Activated CD8-positive, alpha-beta memory T cell treated with anti-CD3 and anti-CD28 coated beads for 1 hour (primary cell): ENCODE measurements around the gene CMTM2.
"Not testable (repeated sequence)": the region's sequence is repeated elsewhere in the genome, so short reads cannot be mapped to it uniquely, and the experiment has no call there.

Experiments
- DNase-seq, 2 donors: peaks; one replicate each; pipeline ENCODE4 v3.0.0-alpha.2; 2020; ENCODE audit warnings: low read depth in 1 of 2; ENCODE audit errors: extremely low read depth in 1 of 2

The CMTM2 gene

DNA sequence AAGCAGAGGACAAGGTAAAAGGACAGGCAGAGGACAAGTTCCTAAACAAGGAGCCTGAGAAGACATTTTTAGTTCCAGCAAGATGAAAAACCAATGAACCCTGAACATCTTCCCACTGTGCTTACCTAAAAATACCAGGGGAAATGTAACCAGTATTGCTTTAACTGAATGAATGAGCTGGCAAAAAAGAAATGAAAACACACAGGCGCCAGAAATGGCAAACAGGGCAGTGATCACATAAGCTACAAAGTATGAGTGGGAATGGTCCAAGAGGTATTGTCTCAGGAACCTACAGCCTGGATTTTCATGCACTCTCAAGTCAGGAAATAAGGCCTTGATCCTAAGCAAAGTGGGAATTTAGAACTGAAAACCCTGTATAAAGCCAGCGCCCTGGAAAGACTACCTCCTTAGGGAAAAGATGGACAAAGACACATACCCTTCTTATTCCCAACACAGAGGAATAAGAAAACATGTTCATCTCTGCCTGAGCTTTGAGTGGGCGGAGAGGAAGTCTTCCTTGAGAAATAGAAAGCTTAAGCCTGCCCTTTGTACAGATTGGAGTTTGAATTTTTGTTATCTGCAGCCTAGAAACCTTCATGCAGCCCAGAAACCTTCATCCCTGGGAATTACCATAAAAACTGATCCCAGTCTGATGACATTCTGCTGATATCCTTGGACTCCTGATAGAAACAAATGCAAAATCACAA lies 2.1 kb downstream of the CMTM2 start:
- DNase-seq: no peak

DNA sequence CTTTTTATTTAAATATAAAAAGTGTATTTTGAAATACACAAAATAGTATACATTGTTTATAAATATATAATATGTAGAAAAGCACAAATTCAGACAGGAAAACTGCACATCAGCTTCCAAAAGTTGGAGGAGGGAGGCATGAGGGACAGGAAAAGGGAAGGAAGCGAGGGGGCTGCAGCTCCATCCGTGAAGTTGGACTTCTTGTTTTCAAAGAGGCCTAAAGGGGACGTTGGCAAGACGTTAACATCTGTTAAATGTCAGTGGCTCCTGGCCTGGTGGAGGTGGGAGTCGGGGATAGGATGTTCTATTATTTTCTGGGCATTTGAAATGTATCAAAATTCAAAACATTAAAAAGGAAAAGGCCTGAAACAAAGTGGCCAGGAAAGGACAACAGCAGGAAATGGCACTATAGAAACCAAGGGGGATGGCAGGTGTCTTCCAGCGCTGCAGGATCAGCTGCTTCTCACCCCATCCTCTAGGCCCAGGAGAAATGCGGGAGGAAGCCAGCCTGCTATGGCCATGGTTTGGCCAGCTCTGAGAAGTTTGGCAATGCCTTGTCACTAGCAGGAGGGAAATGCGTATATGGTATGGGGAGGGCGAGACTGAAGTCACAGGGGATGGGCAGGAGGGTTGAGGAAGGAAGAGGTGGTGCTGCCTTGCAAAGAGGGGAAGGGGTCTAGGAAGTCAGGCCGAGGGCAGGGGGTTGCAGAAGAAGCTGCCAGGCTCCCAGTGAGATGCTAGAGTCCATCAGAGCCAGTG lies 6.4 kb downstream of the CMTM2 start:
- no peak for DNase-seq

DNA sequence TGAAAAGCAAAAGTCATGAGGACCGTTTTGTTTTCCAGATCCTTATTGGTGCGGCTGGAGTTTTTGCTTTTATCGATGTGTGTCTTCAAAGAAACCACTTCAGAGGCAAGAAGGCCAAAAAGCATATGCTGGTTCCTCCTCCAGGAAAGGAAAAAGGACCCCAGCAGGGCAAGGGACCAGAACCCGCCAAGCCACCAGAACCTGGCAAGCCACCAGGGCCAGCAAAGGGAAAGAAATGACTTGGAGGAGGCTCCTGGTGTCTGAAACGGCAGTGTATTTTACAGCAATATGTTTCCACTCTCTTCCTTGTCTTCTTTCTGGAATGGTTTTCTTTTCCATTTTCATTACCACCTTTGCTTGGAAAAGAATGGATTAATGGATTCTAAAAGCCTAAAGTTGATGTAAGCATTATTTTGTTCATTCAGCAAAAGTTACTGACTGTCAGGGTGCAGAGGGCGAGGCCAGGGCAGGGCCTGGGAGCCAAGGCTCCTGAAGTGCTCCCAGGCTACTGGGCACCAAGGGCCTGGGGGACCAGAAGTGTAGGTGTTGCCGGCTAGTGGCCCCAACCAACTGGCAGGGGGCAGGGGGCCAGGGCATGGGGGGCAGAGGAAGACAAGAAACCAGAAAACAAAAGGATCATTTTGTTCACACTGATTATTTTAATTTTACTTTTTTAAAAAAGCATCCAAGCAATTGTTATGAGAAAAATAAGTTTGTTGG lies 8.8 kb downstream of the CMTM2 start:
- DNase-seq: no peak

DNA sequence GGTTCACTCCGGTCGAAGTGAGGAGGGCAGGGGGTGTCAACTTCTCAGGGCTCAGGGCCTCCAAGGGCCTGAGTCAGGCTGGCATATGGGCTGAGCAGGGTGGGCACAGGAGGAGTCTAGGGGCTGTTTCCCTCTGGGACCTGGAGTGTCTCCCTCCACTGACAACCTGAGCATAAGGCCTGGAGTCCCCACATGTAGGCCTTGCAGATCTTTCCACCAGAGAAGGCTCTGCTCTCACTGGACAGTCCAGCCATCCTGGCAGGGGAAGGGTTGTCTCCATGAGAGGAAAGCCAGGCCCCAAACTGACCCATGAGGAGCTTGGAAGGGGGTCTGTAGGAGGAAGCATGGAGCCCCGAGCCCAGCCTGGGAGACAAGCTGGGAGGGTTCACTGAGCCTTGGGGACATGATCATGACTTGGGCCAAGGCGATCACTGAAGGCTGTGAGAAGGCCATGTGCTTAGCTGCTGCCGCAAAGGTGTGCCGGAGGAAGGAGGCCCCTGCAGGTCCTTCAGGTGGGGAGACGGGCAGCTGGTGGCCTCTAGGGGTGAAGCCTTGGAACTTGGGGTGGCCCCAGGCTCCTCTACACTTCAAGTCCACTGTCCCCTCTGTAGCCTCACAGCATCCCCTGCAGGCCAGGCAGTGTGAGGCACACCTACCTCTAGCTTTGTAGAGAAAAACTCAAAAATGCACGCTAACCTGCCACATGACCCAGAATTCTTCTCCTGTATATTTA lies 9.9 kb downstream of the CMTM2 start:
- peak in 1 of 2 donors; percentile 43 for DNase-seq

DNA sequence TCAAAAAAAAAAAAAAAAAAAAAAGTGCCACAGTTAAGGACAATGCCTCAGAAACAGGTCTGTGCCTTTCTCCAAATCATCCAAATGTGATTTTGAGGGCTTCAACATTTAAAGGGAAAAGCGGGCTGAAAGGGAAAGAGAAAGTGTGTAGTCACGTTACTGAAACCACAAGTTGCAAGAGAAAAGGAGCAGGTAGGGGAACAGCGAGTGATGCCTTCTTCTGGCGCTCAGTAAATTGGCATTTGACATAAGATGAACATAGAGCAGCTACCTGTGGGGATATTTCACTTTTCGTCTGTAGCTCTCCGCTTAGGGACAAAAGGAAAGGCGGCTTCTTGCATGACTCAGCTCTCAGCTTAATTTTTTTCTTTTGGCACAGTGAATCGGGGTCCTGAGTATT lies 11.1 kb downstream of the CMTM2 start:
- no peak for DNase-seq

DNA sequence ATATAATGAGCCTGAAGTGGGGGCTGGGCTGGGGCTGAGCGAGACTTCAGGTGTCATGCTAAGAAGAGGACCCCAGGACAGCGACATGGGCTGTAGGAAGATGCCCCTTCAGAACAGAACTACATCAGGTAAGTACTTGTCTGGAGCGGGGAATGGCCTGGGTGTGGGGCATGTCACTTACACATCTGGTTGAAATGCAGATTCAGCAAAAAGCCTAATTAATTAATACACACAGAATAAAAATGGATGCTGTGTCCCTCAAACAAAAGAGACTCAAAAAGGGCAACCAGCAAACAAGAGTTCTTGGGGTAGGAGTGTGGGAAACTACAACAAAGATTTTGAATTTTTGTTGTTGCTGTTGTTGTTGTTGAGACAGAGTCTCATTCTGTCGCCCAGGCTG lies 11.8 kb downstream of the CMTM2 start:
- no peak for DNase-seq

DNA sequence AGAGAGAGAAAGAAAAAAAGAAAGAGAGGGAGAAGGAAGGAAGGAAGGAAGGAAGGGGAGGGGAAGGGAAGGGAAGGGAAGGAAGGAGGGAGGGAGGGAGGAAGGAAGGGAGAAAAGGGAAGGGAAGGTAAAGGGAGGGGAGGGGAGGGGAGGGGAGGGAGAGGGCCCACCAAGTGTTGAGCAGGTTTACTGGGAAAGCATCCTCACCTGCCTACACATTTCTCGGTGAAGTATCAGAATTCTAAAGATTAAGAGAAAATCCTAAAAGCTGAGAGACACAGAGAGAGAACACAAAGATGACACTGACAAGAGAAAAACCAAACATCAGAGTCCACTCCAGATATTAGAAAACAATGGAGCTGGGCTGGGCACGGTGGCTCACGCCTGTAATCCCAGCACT lies 13.0 kb downstream of the CMTM2 start:
- no peak for DNase-seq

DNA sequence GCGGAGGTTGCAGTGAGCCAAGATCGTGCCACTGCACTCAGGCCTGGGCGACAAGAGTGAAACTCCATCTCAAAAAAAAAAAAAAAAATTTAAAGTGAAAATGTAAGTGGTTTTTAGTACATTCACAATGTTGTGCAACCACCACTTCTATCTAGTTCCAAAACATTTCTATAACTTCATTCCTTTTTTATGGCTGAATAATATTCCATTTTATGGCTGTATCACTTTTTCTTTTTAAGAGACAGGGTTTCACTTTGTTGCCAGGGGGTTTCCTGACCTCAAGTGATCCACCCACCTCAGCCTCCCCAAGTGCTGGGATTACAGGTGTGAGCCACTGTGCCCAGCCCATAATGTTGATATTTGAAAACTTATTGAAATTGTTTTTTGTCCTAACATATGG lies 13.6 kb downstream of the CMTM2 start:
- DNase-seq: no peak

DNA sequence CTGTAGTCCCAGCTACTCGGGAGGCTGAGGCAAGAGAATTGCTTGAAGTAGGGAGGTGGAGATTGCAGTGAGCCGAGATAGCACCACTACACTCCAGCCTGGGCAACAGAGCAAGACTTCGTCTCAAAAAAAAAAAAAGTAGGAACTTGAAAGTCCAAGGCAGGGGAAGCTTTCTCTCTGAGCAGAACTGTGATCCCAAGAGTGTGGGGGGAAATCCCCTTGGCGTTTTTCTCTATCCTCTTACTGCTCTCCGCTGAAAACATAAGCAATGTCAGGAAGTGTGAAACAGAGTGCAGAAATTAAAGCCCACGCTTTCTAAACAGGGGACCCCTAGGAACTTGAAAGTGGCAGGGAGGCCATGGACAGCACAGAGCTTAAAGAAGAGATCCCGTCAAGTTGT lies 15.5 kb downstream of the CMTM2 start:
- no peak for DNase-seq

DNA sequence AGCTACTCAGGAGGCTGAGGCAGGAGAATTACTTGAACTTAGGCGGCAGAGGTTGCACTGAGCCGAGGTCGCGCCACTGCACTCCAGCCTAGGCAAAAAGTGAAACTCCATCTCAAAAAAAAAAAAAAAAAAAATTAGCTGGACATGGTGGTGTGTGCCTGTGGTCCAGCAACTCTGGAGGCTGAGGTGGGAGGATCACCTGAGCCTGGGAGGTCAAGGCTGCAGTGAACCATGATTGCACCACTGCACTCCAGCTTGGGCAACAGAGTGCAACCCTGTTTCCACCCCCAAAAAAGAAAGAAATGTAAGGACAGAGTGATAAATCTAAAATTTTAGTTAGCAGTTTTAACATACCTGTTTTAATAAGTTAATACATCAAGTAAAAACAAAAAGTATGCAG lies 17.3 kb downstream of the CMTM2 start:
- not testable (repeated sequence) for DNase-seq

DNA sequence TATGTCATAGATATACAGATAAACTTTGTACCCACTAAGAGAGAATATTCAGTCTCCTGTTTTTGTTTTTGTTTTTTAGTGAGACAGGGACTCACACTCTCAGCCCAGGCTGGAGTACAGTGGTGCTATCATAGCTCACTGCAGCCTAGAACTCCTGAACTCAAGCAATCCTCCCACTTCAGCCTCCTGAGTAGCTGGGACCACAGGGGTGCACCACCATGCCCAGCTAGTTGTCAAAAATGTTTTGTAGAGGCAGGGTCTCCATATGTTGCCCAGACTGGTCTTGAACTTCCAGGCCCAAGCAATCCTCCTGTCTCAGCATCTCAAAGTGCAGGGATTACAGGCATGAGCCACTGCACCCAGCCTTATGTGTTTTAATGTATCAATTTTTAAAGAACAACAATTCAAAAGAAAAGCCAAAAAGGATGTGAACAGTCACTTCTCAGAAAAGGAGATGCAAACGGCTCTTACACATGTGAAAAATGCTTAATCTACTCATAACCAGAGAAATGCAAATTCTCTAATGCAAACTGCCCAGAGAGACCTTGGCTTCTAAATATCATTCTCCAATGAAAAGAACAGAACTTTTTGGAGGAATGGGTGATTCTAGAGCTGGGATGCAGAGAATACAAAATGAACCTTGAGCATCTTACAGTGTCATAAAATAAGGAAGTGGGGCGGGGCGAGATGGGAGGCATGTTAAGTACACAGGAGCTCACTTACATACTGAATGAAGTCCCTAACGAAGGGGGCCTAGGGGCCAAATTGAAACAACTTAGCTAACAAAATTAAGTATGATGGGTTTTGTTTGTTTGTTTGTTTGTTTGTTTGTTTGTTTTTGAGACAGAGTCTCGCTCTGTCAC lies 18.0 kb downstream of the CMTM2 start:
- no peak for DNase-seq

DNA sequence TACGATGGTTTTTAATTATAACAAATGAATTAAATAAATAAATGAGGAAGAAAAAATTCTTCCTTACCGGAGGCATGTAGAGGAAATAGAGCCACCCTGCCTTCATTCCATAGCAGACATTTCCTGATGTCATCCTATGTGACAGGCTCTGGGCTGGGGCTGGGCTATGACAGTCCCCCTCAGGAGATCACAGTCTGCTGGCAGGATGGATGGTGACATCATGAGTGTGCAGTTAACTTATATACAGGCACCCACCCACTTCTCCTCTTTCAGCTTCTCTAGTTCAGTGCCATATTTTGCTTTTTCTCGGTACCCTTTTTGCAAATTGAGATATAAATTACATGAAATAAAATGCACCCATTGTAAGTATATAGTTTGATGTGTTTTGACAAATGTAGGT lies 18.8 kb downstream of the CMTM2 start:
- no peak for DNase-seq

DNA sequence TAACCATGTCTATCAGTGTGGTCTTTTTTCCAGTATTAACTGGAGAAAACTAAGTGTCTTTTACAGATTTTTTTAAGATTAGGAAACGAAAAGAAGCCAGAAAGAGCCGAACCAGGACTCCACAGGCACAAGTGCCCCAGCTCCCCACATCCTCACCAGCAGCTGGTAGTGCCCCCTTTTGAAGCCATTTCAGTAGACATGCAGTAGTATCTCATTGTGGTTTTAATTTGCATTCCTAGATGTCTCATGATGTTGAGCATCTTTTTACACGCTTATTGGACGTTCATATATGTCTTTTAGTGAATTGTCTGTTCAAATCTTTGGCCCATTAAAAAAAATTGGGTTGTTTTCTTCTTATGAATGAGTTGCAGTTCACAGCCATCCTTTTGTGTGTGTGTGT lies 20.5 kb downstream of the CMTM2 start:
- DNase-seq: no peak

DNA sequence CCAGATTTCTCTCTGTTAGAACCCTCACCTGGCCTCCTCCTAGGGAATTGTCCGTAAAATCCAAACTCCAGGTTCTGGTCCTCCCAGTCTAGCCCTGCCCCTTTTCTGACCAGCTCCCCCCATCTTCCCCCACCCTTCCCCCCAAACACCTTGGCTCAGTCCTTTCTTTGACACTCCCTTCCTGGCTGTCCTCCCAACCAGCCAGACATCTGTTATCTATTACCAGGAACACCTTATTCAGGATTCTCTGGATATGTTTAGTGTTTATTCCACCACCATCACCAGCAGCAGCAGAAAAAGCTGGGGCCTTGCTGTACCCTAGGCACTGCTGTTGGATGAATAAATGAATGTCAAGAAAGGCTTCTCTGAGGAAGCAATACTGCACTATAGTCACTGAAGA lies 21.2 kb downstream of the CMTM2 start:
- no peak for DNase-seq

DNA sequence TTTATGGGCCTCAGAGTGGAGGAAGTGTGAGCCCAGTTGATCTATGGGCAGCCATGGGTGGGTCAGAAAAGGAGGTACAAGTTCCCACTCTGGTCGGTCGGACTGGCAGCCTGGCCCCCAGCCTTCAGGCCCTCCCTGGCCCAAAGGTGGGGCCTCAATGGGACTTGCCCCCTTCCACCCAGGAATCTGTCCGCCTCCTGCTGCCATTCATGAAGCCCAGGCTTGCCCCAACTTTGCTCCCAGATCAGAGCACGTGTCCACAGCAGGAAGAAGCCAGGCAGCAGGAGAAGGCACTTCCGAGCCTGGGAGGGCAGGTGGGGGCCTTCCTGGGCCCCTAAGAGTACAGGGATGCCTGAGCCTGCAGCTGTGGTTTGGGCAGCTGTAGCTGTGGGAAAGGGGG lies 22.2 kb downstream of the CMTM2 start:
- DNase-seq: no peak

DNA sequence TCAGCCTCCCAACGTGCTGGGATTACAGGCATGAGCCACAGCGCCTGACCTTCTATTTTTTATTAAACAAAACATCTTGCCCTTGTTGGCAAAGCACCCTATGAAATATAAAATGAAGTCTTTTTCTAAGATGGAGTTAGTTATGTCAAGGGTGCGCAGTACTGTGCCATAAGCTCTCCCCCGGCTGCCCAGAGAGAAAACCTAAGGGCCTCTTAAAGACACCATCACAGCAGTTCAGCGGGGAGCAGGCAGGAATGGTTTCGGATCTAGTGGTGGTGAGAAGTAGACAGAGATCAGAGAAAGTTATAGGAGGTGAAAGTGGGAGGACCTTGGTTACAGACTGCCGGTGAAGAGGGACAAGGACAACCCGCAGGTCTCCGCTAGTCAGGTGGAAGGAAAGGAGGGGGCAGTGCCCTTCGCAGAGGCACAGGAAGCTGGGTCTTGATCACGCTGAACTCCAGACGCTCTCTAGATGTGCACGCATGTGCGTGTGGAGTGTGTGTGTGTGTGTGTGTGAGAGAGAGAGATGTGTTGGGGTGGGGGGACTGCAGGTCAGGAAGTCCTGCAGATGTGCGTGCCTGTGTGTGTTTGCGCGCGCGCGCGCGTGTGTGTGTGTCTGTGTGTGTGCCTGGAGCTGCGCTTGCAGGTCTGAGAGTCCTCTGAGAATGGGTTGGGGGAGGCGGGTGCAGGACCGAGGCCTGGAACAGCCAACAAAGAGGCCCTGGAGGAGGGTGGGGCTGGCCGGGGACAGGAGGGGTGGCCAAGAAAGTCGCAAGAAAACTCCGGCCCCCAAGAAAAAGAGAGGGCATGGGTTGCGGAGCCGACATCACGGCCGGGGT lies 24.5 kb downstream of the CMTM2 start:
- peak; percentile 19 to 50 for DNase-seq

DNA sequence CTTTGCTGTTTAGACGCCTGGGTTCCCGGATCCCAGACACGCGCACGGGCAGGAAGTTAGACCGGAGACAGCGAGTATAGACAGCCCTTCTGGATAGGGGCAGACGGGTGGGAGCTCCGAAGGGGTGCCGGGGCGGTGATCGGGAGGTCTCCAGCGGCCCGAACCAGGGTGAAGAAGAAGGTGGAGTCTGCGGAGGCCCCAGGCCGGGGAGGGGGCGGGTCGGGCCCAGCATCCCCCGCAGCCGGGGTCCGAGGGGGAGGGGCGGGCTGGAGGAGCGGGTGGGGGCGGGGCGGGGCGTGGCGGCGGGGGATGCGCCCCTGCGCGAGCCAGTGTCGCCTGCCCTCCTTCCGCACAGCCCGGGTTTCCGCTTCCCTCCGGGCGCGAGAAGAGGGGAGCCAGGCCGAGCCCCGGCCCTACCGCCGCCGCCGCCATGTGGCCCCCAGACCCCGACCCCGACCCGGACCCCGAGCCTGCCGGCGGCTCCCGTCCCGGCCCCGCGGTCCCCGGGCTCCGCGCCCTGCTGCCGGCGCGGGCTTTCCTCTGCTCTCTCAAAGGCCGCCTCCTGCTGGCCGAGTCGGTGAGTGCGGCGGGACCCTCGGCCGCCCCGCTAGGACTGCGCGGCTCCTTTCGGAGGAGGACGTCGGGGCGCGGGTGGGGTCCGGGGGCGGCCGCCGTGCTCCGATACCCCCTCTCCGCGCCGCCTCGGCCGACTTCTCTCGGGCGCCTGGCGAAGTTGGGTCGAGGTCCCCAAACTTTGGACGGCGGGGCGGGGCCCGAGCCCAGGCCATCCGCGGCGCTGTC lies 25.3 kb downstream of the CMTM2 start, which contains the start of gene CMTM3:
Gene CMTM3, plus strand, starts transcription at position 329 of the 801 bp plus-strand sequence. Its CDS starts 102 bp downstream, at position 431.
- DNase-seq: peak; percentile 33 to 59

DNA sequence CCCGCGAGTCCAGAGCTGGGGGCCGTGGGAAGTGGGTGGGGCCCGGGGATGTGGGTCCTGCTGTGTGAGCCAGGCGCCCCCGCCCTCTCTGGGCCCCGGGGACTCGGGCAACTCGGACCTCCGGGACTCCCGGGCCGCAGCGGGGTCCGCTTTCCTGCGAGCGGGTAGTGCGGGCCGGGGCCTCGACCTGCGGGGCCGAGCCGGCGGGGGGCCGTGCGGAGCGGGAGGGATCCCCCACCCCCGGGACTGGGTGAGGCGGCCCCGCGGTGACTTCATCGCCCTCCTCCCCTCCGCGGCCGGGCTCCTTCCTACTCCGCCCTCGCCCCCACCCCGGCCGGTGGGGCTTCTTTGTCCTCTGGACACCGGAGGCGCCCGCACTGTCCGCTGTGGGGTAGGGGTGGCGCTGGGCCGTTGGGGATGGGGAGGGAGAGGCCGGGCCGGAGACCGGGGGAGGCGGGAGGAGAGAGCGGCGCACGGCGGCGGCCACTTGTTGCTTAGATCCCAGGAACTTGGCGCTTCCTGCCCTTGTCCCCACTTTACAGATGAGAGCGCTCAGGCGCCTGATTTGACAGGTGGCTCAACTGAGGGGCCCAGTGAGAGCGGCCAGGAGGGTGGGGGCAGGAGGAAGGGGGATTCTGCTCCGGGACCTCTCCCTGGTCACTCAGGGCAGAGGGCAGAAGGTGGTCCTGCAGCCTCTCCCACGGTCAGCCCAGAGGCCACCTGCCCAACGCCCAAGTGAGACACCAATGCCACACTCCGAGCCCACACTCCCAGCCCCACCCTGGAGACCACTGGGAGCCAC lies 26.1 kb downstream of the CMTM2 start:
- peak in 1 of 2 donors; percentile 12 for DNase-seq
